Ishikawa (cell line): Measurements from ENCODE around the gene F8A1.

Experiments used
- CEBPB ChIP-seq: IDR thresholded peaks from 2 replicates; pipeline ENCODE4 v1.6.1; 2012
- CREB1 ChIP-seq: IDR thresholded peaks from 2 replicates; pipeline ENCODE4 v1.6.1; 2012; ENCODE audit warnings: low read depth
- EGR1 ChIP-seq: IDR thresholded peaks from 2 replicates; pipeline ENCODE4 v1.6.1; 2012
- EP300 ChIP-seq: IDR thresholded peaks from 2 replicates; pipeline ENCODE4 v1.6.1; 2012; ENCODE audit warnings: borderline replicate concordance
- MAX ChIP-seq: IDR thresholded peaks from 2 replicates; pipeline ENCODE4 v1.6.1; 2012
- RAD21 ChIP-seq: IDR thresholded peaks from 2 replicates; pipeline ENCODE4 v1.6.1; 2012; ENCODE audit warnings: low read depth
- TAF1 ChIP-seq: IDR thresholded peaks from 2 replicates; pipeline ENCODE4 v1.6.1; 2012; ENCODE audit warnings: low read depth, mild to moderate bottlenecking
- TCF12 ChIP-seq: IDR thresholded peaks from 2 replicates; pipeline ENCODE4 v1.6.1; 2012; ENCODE audit warnings: low read depth
- USF1 ChIP-seq: IDR thresholded peaks from 2 replicates; pipeline ENCODE4 v1.6.1; 2012
- YY1 ChIP-seq: IDR thresholded peaks from 2 replicates; pipeline ENCODE4 v1.6.1; 2012; ENCODE audit warnings: low read depth
- ZBTB7A ChIP-seq: IDR thresholded peaks from 2 replicates; pipeline ENCODE4 v1.6.1; 2012; ENCODE audit warnings: low read depth
- TF ChIP-seq, protein P1 (sequence below): IDR thresholded peaks from 2 replicates; pipeline ENCODE4 v1.6.1; 2012; ENCODE audit warnings: low read depth, mild to moderate bottlenecking

GRCh38 chrX:154890990-154891639 is 5.0 kb downstream of the F8A1 start:
- TF ChIP-seq EP300 (no peak), EGR1 (no peak), TAF1 (no peak), MAX (no peak), YY1 (no peak), ZBTB7A (no peak), RAD21 (no peak), CEBPB (no peak), USF1 (no peak), TCF12 (no peak), CREB1 (no peak)
- TF ChIP-seq, protein P1, sequence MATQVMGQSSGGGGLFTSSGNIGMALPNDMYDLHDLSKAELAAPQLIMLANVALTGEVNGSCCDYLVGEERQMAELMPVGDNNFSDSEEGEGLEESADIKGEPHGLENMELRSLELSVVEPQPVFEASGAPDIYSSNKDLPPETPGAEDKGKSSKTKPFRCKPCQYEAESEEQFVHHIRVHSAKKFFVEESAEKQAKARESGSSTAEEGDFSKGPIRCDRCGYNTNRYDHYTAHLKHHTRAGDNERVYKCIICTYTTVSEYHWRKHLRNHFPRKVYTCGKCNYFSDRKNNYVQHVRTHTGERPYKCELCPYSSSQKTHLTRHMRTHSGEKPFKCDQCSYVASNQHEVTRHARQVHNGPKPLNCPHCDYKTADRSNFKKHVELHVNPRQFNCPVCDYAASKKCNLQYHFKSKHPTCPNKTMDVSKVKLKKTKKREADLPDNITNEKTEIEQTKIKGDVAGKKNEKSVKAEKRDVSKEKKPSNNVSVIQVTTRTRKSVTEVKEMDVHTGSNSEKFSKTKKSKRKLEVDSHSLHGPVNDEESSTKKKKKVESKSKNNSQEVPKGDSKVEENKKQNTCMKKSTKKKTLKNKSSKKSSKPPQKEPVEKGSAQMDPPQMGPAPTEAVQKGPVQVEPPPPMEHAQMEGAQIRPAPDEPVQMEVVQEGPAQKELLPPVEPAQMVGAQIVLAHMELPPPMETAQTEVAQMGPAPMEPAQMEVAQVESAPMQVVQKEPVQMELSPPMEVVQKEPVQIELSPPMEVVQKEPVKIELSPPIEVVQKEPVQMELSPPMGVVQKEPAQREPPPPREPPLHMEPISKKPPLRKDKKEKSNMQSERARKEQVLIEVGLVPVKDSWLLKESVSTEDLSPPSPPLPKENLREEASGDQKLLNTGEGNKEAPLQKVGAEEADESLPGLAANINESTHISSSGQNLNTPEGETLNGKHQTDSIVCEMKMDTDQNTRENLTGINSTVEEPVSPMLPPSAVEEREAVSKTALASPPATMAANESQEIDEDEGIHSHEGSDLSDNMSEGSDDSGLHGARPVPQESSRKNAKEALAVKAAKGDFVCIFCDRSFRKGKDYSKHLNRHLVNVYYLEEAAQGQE: no peak
